GM19193 (cell line): ENCODE results near the gene GNG4.

Experiments
- POLR2A ChIP-seq: IDR thresholded peaks from 4 replicates; pipeline ENCODE4 v1.6.1; 2011; ENCODE audit not compliant: insufficient read depth, insufficient read length; ENCODE audit errors: extremely low read depth

GNG4 gene

GRCh38 chr1:235504494-235505222 is 144.9 kb downstream of the GNG4 start:
- TF ChIP-seq POLR2A = peak; percentile 74

GRCh38 chr1:235504122-235504493 is 145.5 kb downstream of the GNG4 start, which contains the start of gene B3GALNT2:
Gene B3GALNT2, minus strand, starts transcription at chr1:235504452. Its CDS starts 200 bp downstream, at chr1:235504252.
- TF ChIP-seq POLR2A = peak; percentile 57

- TF ChIP-seq POLR2A = no peak
Observed at GRCh38 chr1:235503403-235504121, 146.0 kb downstream of the GNG4 start.

GRCh38 chr1:235502601-235503402 is 146.8 kb downstream of the GNG4 start:
- TF ChIP-seq POLR2A = no peak

GRCh38 chr1:235500971-235501540 is 148.5 kb downstream of the GNG4 start:
- TF ChIP-seq POLR2A = no peak
